GF-D8 (cell line): Measurements from ENCODE around the gene ZNF554.
"Not testable (repeated sequence)": the region's sequence is repeated elsewhere in the genome, so short reads cannot be mapped to it uniquely, and the experiment has no call there.

Experiments used
- DNase-seq: peaks from one replicate; lab custom pipeline; 2025; lab: John Stamatoyannopoulos, UW

Gene ZNF554

DNA sequence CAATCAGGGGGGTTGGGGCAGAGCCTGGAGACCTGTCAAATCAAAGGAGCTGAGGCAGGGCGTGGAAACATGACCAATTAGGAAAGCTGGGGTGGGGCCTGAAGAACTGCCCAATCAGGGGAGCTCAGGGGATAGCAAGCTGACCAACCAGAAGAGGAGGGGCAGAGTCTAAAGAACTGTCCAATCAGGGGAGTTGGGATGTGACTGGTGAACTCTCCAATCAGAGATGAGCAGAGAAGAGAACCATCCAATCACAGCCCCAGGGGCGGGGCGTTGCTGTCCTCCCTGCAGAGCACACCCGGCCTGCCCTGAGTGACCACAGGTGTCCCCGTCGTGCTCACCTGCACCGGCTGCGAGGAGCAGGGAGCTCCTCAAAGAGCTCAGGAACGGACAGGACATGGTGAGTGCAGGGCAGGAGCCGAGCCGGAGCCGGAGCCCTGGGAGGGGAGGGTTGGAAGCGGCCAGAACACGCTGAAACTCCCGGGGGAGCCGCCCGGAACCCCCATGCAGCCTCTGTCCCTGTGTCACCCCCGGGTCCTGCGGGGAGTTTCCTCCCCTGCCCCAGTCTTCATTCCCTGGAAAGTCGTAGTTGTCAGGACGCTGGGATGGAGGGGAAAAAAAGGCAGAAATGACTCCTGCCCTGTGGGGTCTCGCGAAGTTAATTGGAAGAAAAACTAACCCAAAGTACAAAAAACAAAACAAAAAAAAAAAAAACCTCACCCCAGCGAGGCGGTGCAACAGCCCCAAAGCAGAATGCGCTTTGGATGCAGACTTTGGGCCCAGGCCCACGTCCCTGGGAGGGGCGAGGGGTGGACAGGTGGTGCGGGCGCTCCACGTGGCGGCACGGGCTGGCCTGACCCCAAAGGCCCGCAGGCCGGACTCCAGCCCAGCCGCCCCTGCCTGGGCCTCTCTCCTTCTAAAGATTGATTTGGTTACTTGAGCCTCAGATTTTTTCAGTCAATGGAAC lies 47.6 kb downstream of the ZNF554 start, which contains the start of gene ZNF556:
TSS of gene ZNF556 (plus strand) at position 311 of the 967 bp plus-strand sequence. CDS start at position 398, 87 bp downstream.
- DNase-seq: no peak

DNA sequence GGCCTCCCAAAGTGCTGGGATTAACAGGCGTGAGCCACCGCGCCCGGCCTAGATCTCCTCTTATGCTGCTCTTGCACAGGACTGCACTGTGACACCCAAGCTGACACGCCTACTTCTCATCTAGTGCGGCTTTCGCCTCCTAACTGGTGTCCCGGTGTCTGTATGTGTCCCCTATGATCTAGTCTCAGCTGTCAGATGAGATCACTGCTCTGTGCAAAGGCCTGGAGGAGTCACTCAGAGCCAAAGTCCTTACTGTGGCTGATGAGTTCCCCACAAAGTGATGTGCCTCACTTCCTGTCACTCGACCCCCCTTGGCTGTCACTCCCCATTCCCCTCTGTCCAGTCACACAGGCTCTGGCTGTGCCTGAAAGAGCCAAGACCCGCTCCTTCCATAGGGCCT lies 50.0 kb downstream of the ZNF554 start:
- no peak for DNase-seq

- not testable (repeated sequence) for DNase-seq
Observed at GRCh38 chr19:2872175-2872574, 52.5 kb downstream of the ZNF554 start.

GRCh38 chr19:2877398-2878331 lies 58.0 kb downstream of the ZNF554 start:
- DNase-seq: no peak

GRCh38 chr19:2883686-2884439 lies 64.2 kb downstream of the ZNF554 start:
- DNase-seq: no peak

DNA sequence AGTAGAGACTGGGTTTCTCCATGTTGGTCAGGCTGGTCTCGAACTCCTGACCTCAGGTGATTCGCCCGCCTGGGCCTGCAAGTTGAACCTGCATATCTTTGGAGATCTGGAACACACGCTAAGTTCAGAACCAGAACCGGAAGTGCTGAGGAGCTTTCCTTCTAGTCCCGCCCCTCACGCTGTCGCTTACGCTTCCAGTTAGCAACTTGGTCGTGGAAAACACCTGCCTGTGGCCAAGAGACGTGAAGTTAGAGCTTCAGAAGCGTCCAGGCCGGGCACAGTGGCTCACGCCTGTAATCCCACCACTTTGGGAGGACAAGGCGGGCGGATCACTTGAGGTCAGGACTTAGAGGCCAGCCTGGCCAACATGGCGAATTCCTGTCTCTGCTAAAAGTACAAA lies 66.1 kb downstream of the ZNF554 start:
- DNase-seq: no peak
